Natural killer cell (primary cell): ENCODE data around the gene PAK3. TPM values are rescaled to one million over a fixed set of nuclear protein-coding genes. Genes with fewer than 3 reads are reported as not detected.

Experiments
- ATAC-seq, 3 donors: fragments of 150-1000 bp in 2 of 3; fragments of 200-7000 bp in 1 of 3; cut with Tn5 transposase; 1 replicate in 1 of 3; 2 replicates in 2 of 3; pipeline ENCODE4 v1.10.0; 2021; ENCODE audit warnings: mild to moderate bottlenecking in 2 of 3, moderate library complexity in 2 of 3
- DNase-seq, 2 donors: peaks; one replicate each; pipeline versions ENCODE4 v3.0.0 to v3.0.0-alpha.2; 2013 to 2021; ENCODE audit warnings: mixed read lengths in 1 of 2
- H3K27ac ChIP-seq: one replicate; pipeline ENCODE4 v1.5.1; 2013; ENCODE audit warnings: mild to moderate bottlenecking, low read length
- H3K27me3 ChIP-seq: one replicate; pipeline ENCODE4 v1.6.1; 2013; ENCODE audit warnings: low read length; ENCODE audit not compliant: control insufficient read depth, insufficient read depth
- H3K36me3 ChIP-seq: one replicate; pipeline ENCODE4 v1.6.1; 2013; ENCODE audit warnings: low read length; ENCODE audit not compliant: control insufficient read depth, insufficient read depth
- H3K4me1 ChIP-seq: one replicate; pipeline ENCODE4 v1.6.1; 2013; ENCODE audit warnings: low read length; ENCODE audit not compliant: control insufficient read depth, insufficient read depth
- H3K4me3 ChIP-seq: one replicate; pipeline ENCODE4 v1.5.1; 2013; ENCODE audit warnings: low read length
- H3K9me3 ChIP-seq: one replicate; pipeline ENCODE4 v1.6.1; 2013; ENCODE audit warnings: low read length; ENCODE audit not compliant: control insufficient read depth, insufficient read depth
- H3K27ac Mint-ChIP-seq, 2 donors: one replicate each; pipeline ENCODE4 v1.8.0; 2022; ENCODE audit warnings: mild to moderate bottlenecking in 2 of 2, mixed read lengths in 2 of 2, moderate library complexity in 1 of 2
- H3K27me3 Mint-ChIP-seq, 2 donors: one replicate each; pipeline ENCODE4 v1.8.0; 2022; ENCODE audit warnings: low read depth in 2 of 2, mixed read lengths in 2 of 2
- H3K36me3 Mint-ChIP-seq: one replicate; pipeline ENCODE4 v1.8.0; 2022; ENCODE audit warnings: mixed read lengths
- H3K4me1 Mint-ChIP-seq, 2 donors: one replicate each; pipeline ENCODE4 v1.8.0; 2022; ENCODE audit warnings: mixed read lengths in 2 of 2
- H3K4me3 Mint-ChIP-seq: one replicate; pipeline ENCODE4 v1.8.0; 2022; ENCODE audit warnings: mild to moderate bottlenecking, moderate library complexity, mixed read lengths
- H3K9me3 Mint-ChIP-seq, 2 donors: one replicate each; pipeline ENCODE4 v1.8.0; 2022; ENCODE audit warnings: mixed read lengths in 2 of 2
- CTCF ChIP-seq: fragments of 200-600 bp; IDR thresholded peaks from one replicate; pipeline ENCODE4 v1.8.0; 2022; ENCODE audit warnings: antibody characterized with exemption
- WGBS: methylation state at CpG from one replicate; pipeline ENCODE4 v1.1.7; 2013; ENCODE audit warnings: missing lambda C conversion rate; ENCODE audit not compliant: insufficient coverage; 5-methylcytosine and 5-hydroxymethylcytosine counted together
- intact Hi-C: fragments of 100-400 bp; cut with micrococcal nuclease; formaldehyde crosslinking; loops from one replicate; pipeline ENCODE4 v1.14.2; 2022
- total RNA-seq, 4 donors: library from RNA; stranded (reverse); fragments of 120-200 nt in 1 of 4; gene quantifications; one replicate each; pipeline versions ENCODE4 v1.2.3 to v1.2.4, GENCODE V29; 2013 to 2022

Gene PAK3
- total RNA-seq, 3 donors from 2014 or later (not counting 1 experiment from before 2014, with no cell fraction given), result not detected

GRCh38 chrX:111262086-111262485 is 166.1 kb downstream of the PAK3 start:
- ATAC-seq, result no peak
- no peak overlapping the region for H3K4me3 Mint-ChIP-seq
- H3K4me1 Mint-ChIP-seq, result no peaks in the 10 kb centered on the region
- DNase-seq, result no peak
- TF ChIP-seq CTCF, result no peak
- no peaks in the 10 kb centered on the region for H3K36me3 ChIP-seq
- intact Hi-C loops, result no loop called here
- no peaks in the 10 kb centered on the region for H3K27me3 ChIP-seq
- H3K9me3 ChIP-seq, result no peaks in the 10 kb centered on the region
- no peak overlapping the region for H3K4me3 ChIP-seq
- H3K27ac Mint-ChIP-seq, result no peak overlapping the region
- H3K9me3 Mint-ChIP-seq, result no peaks in the 10 kb centered on the region
- 88% methylated on average over 2 of the region's 3 CpGs for WGBS
- no peaks in the 10 kb centered on the region for H3K36me3 Mint-ChIP-seq
- H3K27me3 Mint-ChIP-seq, result peaks cover 0 to 40% of the 10 kb centered on the region in 2 donors
- no peak overlapping the region for H3K27ac ChIP-seq
- H3K4me1 ChIP-seq, result no peaks in the 10 kb centered on the region

- H3K4me1 ChIP-seq, result no peaks in the 10 kb centered on the region
- Mint-ChIP-seq H3K9me3 (no peaks in the 10 kb centered on the region), H3K27ac (no peak overlapping the region), H3K4me1 (no peaks in the 10 kb centered on the region), H3K36me3 (no peaks in the 10 kb centered on the region), H3K4me3 (no peak overlapping the region), H3K27me3 (peaks cover 0 to 43% of the 10 kb centered on the region in 2 donors)
- no peak overlapping the region for H3K4me3 ChIP-seq
- no peak for TF ChIP-seq CTCF
- DNase-seq (no peak), ATAC-seq (no peak)
- intact Hi-C loops, result no loop called here
- no CpG with 5 or more reads among the region's 2 CpGs for WGBS
- no peaks in the 10 kb centered on the region for H3K27me3 ChIP-seq
- H3K27ac ChIP-seq, result no peak overlapping the region
- H3K36me3 ChIP-seq, result no peaks in the 10 kb centered on the region
- H3K9me3 ChIP-seq, result no peaks in the 10 kb centered on the region
Measured at GRCh38 chrX:111264385-111264784, 168.4 kb downstream of the PAK3 start.

GRCh38 chrX:111265486-111265885 is 169.5 kb downstream of the PAK3 start:
- intact Hi-C loops, result no loop called here
- H3K4me1 Mint-ChIP-seq, result no peaks in the 10 kb centered on the region
- no peak for TF ChIP-seq CTCF
- WGBS, result 57% methylated on average over 1 of the region's 2 CpGs
- Histone ChIP-seq H3K36me3 (no peaks in the 10 kb centered on the region), H3K9me3 (no peaks in the 10 kb centered on the region), H3K27ac (no peak overlapping the region), H3K4me3 (no peak overlapping the region), H3K27me3 (no peaks in the 10 kb centered on the region), H3K4me1 (no peaks in the 10 kb centered on the region)
- H3K9me3 Mint-ChIP-seq, result no peaks in the 10 kb centered on the region
- ATAC-seq, result no peak
- H3K4me3 Mint-ChIP-seq, result no peak overlapping the region
- no peaks in the 10 kb centered on the region for H3K36me3 Mint-ChIP-seq
- H3K27ac Mint-ChIP-seq, result no peak overlapping the region
- DNase-seq, result no peak
- H3K27me3 Mint-ChIP-seq, result peaks cover 0 to 43% of the 10 kb centered on the region in 2 donors

- H3K27me3 ChIP-seq, result no peaks in the 10 kb centered on the region
- intact Hi-C loops, result no loop called here
- no peak overlapping the region for H3K4me3 Mint-ChIP-seq
- peaks cover 0 to 29% of the 10 kb centered on the region in 2 donors for H3K27me3 Mint-ChIP-seq
- no peaks in the 10 kb centered on the region for H3K9me3 ChIP-seq
- no peak for ATAC-seq
- WGBS, result no CpG with 5 or more reads among the region's 2 CpGs
- no peak for DNase-seq
- no peaks in the 10 kb centered on the region for H3K36me3 Mint-ChIP-seq
- no peaks in the 10 kb centered on the region for H3K36me3 ChIP-seq
- no peak overlapping the region for H3K27ac Mint-ChIP-seq
- no peak overlapping the region for H3K4me3 ChIP-seq
- H3K9me3 Mint-ChIP-seq, result no peaks in the 10 kb centered on the region
- H3K4me1 ChIP-seq, result no peaks in the 10 kb centered on the region
- no peak for TF ChIP-seq CTCF
- H3K27ac ChIP-seq, result no peak overlapping the region
- no peaks in the 10 kb centered on the region for H3K4me1 Mint-ChIP-seq
Measured at GRCh38 chrX:111268506-111268905, 172.5 kb downstream of the PAK3 start.
